MM.1S (cell line): Measurements from ENCODE around the gene MGAT4B.

Source experiments
- DNase-seq: peaks from one replicate; pipeline ENCODE4 v3.0.0-alpha.2; 2015
- H2AFZ ChIP-seq: fragments of 300-600 bp; sonication (generic); 2 replicates; pipeline ENCODE4 v1.6.0; 2016; ENCODE audit warnings: antibody characterized with exemption, low read length
- H3F3A ChIP-seq: fragments of 300-600 bp; sonication (generic); 2 replicates; pipeline ENCODE4 v1.6.1; 2016; ENCODE audit warnings: mild to moderate bottlenecking, antibody characterized with exemption, low read length, moderate library complexity, mixed read lengths; ENCODE audit not compliant: insufficient read depth
- H3K27ac ChIP-seq: fragments of 300-600 bp; sonication (generic); 2 replicates; pipeline ENCODE4 v1.5.1; 2016; ENCODE audit warnings: mild to moderate bottlenecking, low read length
- H3K27me3 ChIP-seq: fragments of 300-600 bp; sonication (generic); replicated peaks from 2 replicates; pipeline ENCODE4 v1.6.0; 2016; ENCODE audit warnings: low read length; ENCODE audit not compliant: insufficient read depth
- H3K36me3 ChIP-seq: fragments of 300-600 bp; sonication (generic); replicated peaks from 2 replicates; pipeline ENCODE4 v1.6.1; 2016; ENCODE audit warnings: mild to moderate bottlenecking, low read length, mixed read lengths; ENCODE audit not compliant: insufficient read depth
- H3K4me1 ChIP-seq: fragments of 300-600 bp; sonication (generic); 2 replicates; pipeline ENCODE4 v1.6.1; 2016; ENCODE audit warnings: low read length, mixed read lengths
- H3K4me2 ChIP-seq: fragments of 300-600 bp; sonication (generic); 2 replicates; pipeline ENCODE4 v1.6.0; 2016; ENCODE audit warnings: low read depth, low read length
- H3K4me3 ChIP-seq: fragments of 300-600 bp; sonication (generic); 2 replicates; pipeline ENCODE4 v1.5.1; 2016; ENCODE audit warnings: low read length, mixed read lengths
- H3K79me2 ChIP-seq: fragments of 300-600 bp; sonication (generic); 2 replicates; pipeline ENCODE4 v1.6.1; 2016; ENCODE audit warnings: mixed run types, low read length, mixed read lengths
- H3K9ac ChIP-seq: fragments of 300-600 bp; sonication (generic); 2 replicates; pipeline ENCODE4 v1.6.1; 2016; ENCODE audit warnings: low read length, mixed read lengths
- H3K9me2 ChIP-seq: fragments of 300-600 bp; sonication (generic); replicated peaks from 2 replicates; pipeline ENCODE4 v1.6.1; 2016; ENCODE audit warnings: mild to moderate bottlenecking, low read length, mixed read lengths; ENCODE audit not compliant: insufficient read depth
- H3K9me3 ChIP-seq: fragments of 300-600 bp; sonication (generic); replicated peaks from 2 replicates; pipeline ENCODE4 v1.6.1; 2016; ENCODE audit warnings: mild to moderate bottlenecking, low read length, mixed read lengths; ENCODE audit not compliant: insufficient read depth
- H4K20me1 ChIP-seq: fragments of 300-600 bp; sonication (generic); 2 replicates; pipeline ENCODE4 v1.6.1; 2016; ENCODE audit warnings: mild to moderate bottlenecking, low read length, moderate library complexity, mixed read lengths; ENCODE audit not compliant: insufficient read depth
- EZH2 ChIP-seq: fragments of 300-600 bp; sonication (generic); optimal IDR thresholded peaks from 2 replicates; pipeline ENCODE3; 2017; ENCODE audit warnings: low read depth, mild to moderate bottlenecking, antibody characterized with exemption, low read length, mixed read lengths
- EZH2phosphoT487 ChIP-seq: fragments of 300-600 bp; sonication (generic); IDR thresholded peaks from 2 replicates; pipeline ENCODE4 v1.6.1; 2018; ENCODE audit warnings: antibody characterized with exemption, low read length
- TF ChIP-seq, protein P1 (sequence below): fragments of 300-600 bp; sonication (generic); IDR thresholded peaks from 2 replicates; pipeline ENCODE4 v1.5.1; 2016; ENCODE audit warnings: antibody characterized with exemption, low read length, mixed read lengths

Gene MGAT4B

DNA sequence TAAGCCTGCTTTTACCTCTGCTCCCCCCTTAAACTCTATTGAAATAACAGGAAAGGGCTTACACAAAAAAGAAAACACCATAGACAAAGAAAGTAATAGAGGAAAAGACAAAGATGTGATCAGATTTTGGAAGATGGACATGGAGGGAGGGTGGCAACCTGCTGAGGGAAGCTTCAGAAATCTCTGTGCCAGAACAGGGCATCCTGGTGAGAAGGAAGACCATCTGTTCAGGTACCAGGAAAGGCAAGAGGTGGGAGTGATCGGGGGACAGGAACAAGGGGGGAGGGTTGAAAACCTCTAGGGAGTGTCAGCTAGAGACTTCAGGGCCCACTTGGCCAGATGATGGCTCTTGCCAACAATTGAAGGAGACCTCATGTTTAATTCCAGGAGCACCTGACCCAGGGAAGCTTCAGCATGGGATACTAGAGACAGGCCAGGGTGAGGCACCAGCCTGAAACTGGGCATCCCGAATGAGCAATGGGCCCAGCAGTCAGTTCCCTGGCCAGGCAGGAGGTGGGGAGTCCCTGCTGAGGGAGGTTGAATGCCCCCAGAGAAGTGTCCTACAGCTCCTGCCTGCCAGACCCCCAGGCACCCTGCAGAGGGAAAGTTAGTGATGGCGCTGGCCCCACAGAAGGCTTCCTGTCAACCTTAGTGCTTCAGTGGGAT, 22.2 kb upstream of the MGAT4B start:
- no peaks in the 10 kb centered on the region for H3K9me3 ChIP-seq
- peaks cover 39% of the 10 kb centered on the region for H3K36me3 ChIP-seq
- H3K27me3 ChIP-seq, result no peaks in the 10 kb centered on the region
- H3K9me2 ChIP-seq, result no peaks in the 10 kb centered on the region
- no peak overlapping the region for H3K27ac ChIP-seq
- no peak overlapping the region for H3K9ac ChIP-seq
- peaks cover 16% of the 10 kb centered on the region for H4K20me1 ChIP-seq
- TF ChIP-seq EZH2, result no peak
- TF ChIP-seq, protein P1, sequence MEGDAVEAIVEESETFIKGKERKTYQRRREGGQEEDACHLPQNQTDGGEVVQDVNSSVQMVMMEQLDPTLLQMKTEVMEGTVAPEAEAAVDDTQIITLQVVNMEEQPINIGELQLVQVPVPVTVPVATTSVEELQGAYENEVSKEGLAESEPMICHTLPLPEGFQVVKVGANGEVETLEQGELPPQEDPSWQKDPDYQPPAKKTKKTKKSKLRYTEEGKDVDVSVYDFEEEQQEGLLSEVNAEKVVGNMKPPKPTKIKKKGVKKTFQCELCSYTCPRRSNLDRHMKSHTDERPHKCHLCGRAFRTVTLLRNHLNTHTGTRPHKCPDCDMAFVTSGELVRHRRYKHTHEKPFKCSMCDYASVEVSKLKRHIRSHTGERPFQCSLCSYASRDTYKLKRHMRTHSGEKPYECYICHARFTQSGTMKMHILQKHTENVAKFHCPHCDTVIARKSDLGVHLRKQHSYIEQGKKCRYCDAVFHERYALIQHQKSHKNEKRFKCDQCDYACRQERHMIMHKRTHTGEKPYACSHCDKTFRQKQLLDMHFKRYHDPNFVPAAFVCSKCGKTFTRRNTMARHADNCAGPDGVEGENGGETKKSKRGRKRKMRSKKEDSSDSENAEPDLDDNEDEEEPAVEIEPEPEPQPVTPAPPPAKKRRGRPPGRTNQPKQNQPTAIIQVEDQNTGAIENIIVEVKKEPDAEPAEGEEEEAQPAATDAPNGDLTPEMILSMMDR, result no peak
- no peak for TF ChIP-seq EZH2phosphoT487
- peaks cover 35% of the 10 kb centered on the region for H3F3A ChIP-seq
- no peak for DNase-seq
- no peak overlapping the region for H3K4me3 ChIP-seq
- no peaks in the 10 kb centered on the region for H3K4me1 ChIP-seq
- H3K79me2 ChIP-seq, result peaks cover 78% of the 10 kb centered on the region
- no peak overlapping the region for H2AFZ ChIP-seq
- no peak overlapping the region for H3K4me2 ChIP-seq

DNA sequence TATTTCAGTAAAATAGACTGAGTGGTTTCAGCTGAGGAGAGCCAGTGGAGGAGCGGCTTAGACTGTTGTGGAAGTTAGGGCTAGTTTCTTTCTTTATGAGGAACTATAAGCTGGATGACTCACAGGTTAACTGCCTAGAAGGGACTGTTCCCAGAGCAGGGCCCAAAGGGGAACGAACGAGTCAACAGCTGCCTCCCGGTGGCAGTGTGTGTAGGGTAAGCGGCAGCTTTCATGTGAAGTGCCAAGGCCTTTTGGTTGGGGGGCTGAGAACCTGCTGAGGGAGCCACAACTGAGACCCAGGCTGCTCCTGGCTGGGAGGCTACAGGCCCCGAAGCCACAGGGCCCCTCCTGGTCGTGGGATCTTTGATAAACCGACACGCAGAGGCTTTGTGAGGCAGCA, 21.0 kb upstream of the MGAT4B start:
- H3K27ac ChIP-seq, result no peak overlapping the region
- DNase-seq, result no peak
- no peak overlapping the region for H3K4me2 ChIP-seq
- no peak overlapping the region for H3K4me3 ChIP-seq
- H3K9me2 ChIP-seq, result no peaks in the 10 kb centered on the region
- no peaks in the 10 kb centered on the region for H3K9me3 ChIP-seq
- no peak overlapping the region for H2AFZ ChIP-seq
- no peaks in the 10 kb centered on the region for H3K27me3 ChIP-seq
- H3F3A ChIP-seq, result peaks cover 28% of the 10 kb centered on the region
- H4K20me1 ChIP-seq, result peaks cover 22% of the 10 kb centered on the region
- no peak overlapping the region for H3K9ac ChIP-seq
- H3K4me1 ChIP-seq, result 0 out of 2 replicates have a peak, but pooled peaks cover 3% of the 10 kb centered on the region
- H3K79me2 ChIP-seq, result peaks cover 79% of the 10 kb centered on the region
- TF ChIP-seq, protein P1, result no peak
- TF ChIP-seq EZH2phosphoT487 (no peak), EZH2 (no peak)
- peaks cover 35% of the 10 kb centered on the region for H3K36me3 ChIP-seq

DNA sequence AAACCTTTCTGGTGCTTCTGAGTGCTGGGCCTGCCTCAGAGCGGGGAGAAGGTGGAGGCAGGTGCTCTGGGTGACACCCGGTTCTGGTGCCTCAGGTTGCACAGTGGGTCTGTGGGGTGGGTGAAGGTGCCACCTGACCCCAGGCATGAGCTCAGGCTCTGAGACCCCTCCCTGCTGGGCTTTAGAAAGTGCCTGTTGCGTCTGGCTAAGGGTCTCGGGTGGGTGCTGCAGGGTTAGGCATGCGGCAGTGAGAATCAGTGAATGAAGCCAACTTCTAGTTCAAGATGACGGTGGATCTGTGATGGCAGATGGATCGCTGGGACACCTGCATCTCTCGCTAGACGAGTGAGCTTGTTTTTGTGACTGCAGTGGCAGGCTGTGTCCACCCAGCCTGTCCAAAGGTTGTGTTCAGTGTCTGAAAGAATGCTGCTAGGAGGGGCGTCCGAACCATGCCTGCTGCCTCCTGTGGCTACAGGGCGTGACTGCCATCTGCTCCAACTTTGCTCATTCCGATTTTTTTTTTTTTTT, 19.1 kb upstream of the MGAT4B start:
- H3K4me2 ChIP-seq, result no peak overlapping the region
- no peak overlapping the region for H3K27ac ChIP-seq
- H3K4me3 ChIP-seq, result no peak overlapping the region
- H3K4me1 ChIP-seq, result peaks cover 12% of the 10 kb centered on the region; the same call in 1 of the 2 replicates
- no peak for DNase-seq
- H2AFZ ChIP-seq, result no peak overlapping the region
- H3K9ac ChIP-seq, result no peak overlapping the region
- H3K79me2 ChIP-seq, result peaks cover 91% of the 10 kb centered on the region
- peaks cover 31% of the 10 kb centered on the region for H4K20me1 ChIP-seq
- no peaks in the 10 kb centered on the region for H3K27me3 ChIP-seq
- peaks cover 35% of the 10 kb centered on the region for H3K36me3 ChIP-seq
- peaks cover 40% of the 10 kb centered on the region for H3F3A ChIP-seq
- H3K9me2 ChIP-seq, result no peaks in the 10 kb centered on the region
- no peaks in the 10 kb centered on the region for H3K9me3 ChIP-seq
- TF ChIP-seq, protein P1, result no peak
- no peak for TF ChIP-seq EZH2phosphoT487
- no peak for TF ChIP-seq EZH2
